Activated naive CD4-positive, alpha-beta T cell treated with anti-CD3 and anti-CD28 coated beads, Interleukin-2, amount 50 U/mL, for 72 hours (primary cell): ENCODE results near the gene SLC1A2. TPM values are rescaled to one million over a fixed set of nuclear protein-coding genes. Genes with fewer than 3 reads are reported as not detected.

Experiments
- ATAC-seq, 2 donors: fragments of 150-1000 bp; cut with Tn5 transposase; 2 replicates each; pipeline ENCODE4 v1.10.0; 2021; ENCODE audit warnings: mild to moderate bottlenecking in 2 of 2, moderate library complexity in 2 of 2
- DNase-seq, 2 donors: peaks; one replicate each; pipeline ENCODE4 v3.0.0; 2021 to 2022; ENCODE audit warnings: low spot score in 2 of 2
- H3K27ac Mint-ChIP-seq, 2 donors: one replicate each; pipeline ENCODE4 v1.8.0; 2022; ENCODE audit warnings: mild to moderate bottlenecking in 2 of 2, mixed read lengths in 2 of 2
- H3K36me3 Mint-ChIP-seq, 2 donors: one replicate each; pipeline ENCODE4 v1.8.0; 2022; ENCODE audit warnings: mixed read lengths in 2 of 2
- H3K9me3 Mint-ChIP-seq, 2 donors: one replicate each; pipeline ENCODE4 v1.8.0; 2022; ENCODE audit warnings: mixed read lengths in 2 of 2
- total RNA-seq, 2 donors: library from RNA; stranded (reverse); gene quantifications; one replicate each; pipeline ENCODE4 v1.2.3, GENCODE V29; 2022

Gene SLC1A2
- total RNA-seq, 2 donors from 2014 or later, result 0.14 TPM; not detected in 1

DNA sequence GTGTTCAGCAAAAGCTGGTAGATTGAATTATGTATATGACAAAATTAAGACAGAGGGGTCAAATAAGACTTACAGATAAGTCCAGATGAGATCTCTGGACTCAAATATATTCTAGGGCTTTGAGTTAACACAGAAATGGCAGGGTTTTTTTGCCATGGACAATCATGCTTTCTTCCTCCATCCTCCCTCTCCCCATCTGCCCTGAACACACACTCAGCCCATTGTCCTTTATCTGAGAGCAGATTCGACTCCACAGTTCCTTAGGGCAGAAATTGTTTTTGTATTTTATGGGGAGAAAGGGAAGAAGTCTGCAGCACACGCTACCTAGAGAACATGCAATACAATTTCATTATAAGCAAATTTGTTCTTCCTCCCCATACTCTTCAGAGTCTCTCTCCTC, 86.8 kb downstream of the SLC1A2 start:
- Mint-ChIP-seq H3K27ac (no peak overlapping the region), H3K36me3 (peaks cover 11 to 20% of the 10 kb centered on the region in 2 donors), H3K9me3 (peaks cover 11 to 12% of the 10 kb centered on the region in 2 donors)
- DNase-seq (no peak), ATAC-seq (no peak)

GRCh38 chr11:35330931-35331330, 88.4 kb downstream of the SLC1A2 start:
- H3K36me3 Mint-ChIP-seq, result peaks cover 11 to 20% of the 10 kb centered on the region in 2 donors
- ATAC-seq (peak; percentile 46 to 51), DNase-seq (no peak)
- peaks cover 12 to 15% of the 10 kb centered on the region in 2 donors for H3K9me3 Mint-ChIP-seq
- H3K27ac Mint-ChIP-seq, result peak overlapping the region in 1 of 2 donors; percentile 1

- peaks cover 14 to 24% of the 10 kb centered on the region in 2 donors for H3K36me3 Mint-ChIP-seq
- peaks cover 14 to 17% of the 10 kb centered on the region in 2 donors for H3K9me3 Mint-ChIP-seq
- ATAC-seq (peak in 1 of 2 donors; percentile 40), DNase-seq (no peak)
- peak overlapping the region in 1 of 2 donors; percentile 80 for H3K27ac Mint-ChIP-seq
These were observed 89.0 kb downstream of the SLC1A2 start for GRCh38 chr11:35330156-35330889.

GRCh38 chr11:35327829-35328228, 91.5 kb downstream of the SLC1A2 start:
- Mint-ChIP-seq H3K9me3 (peaks cover 14 to 21% of the 10 kb centered on the region in 2 donors), H3K27ac (no peak overlapping the region), H3K36me3 (peaks cover 14 to 24% of the 10 kb centered on the region in 2 donors)
- no peak for ATAC-seq
- no peak for DNase-seq

- H3K27ac Mint-ChIP-seq, result no peak overlapping the region
- peaks cover 7 to 16% of the 10 kb centered on the region in 2 donors for H3K9me3 Mint-ChIP-seq
- H3K36me3 Mint-ChIP-seq, result peaks cover 6 to 13% of the 10 kb centered on the region in 2 donors
- DNase-seq, result no peak
- ATAC-seq, result no peak
These were observed 93.0 kb downstream of the SLC1A2 start for GRCh38 chr11:35326266-35326879.

- Mint-ChIP-seq H3K9me3 (peaks cover 4 to 22% of the 10 kb centered on the region in 2 donors), H3K27ac (no peak overlapping the region), H3K36me3 (peaks cover 6 to 13% of the 10 kb centered on the region in 2 donors)
- ATAC-seq (no peak), DNase-seq (no peak)
These were observed 94.4 kb downstream of the SLC1A2 start for GRCh38 chr11:35324981-35325380.

DNA sequence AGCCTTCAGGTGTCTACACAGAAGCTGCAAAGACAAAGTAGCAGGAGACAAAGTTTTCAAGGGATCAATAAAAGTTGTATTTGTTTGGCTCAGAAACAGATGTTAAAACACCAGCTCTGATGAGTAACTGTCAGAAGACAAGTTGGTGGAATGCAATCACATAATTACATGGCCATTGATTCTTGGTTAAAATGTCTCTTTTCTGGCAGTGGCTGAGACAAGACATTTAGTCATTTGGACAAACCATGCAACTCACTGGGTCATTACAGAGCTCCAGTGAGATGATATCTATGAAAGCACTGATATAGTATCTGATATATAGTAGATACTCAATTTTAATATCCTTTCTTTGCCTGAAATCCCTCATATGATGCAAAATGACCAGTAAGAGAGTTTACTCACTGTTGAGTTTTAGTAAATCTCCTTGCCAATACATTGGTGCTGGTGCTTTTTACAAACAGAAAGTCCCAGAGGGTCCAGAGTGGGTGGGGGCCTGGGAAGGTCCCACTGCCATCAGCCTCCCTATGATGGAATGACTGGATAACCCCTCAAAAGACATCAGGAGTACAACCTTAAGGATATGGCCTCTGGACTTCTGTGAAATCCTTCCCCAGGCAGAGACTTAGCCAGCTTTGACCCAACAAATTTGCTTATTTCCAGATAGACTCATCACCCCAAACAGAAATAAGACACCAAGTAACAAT, 95.0 kb downstream of the SLC1A2 start:
- H3K27ac Mint-ChIP-seq, result no peak overlapping the region
- no peak for ATAC-seq

GRCh38 chr11:35323076-35323868, 96.1 kb downstream of the SLC1A2 start:
- Mint-ChIP-seq H3K27ac (no peak overlapping the region), H3K9me3 (peaks cover 4 to 29% of the 10 kb centered on the region in 2 donors), H3K36me3 (peaks cover 6 to 16% of the 10 kb centered on the region in 2 donors)
- ATAC-seq (no peak), DNase-seq (no peak)

More for the DNA sequence above, 95.0 kb downstream of the SLC1A2 start:
- DNase-seq, result no peak
- H3K9me3 Mint-ChIP-seq, result peaks cover 4 to 25% of the 10 kb centered on the region in 2 donors
- H3K36me3 Mint-ChIP-seq, result peaks cover 6 to 15% of the 10 kb centered on the region in 2 donors

GRCh38 chr11:35322318-35322979, 96.9 kb downstream of the SLC1A2 start:
- H3K27ac Mint-ChIP-seq, result no peak overlapping the region
- ATAC-seq (no peak), DNase-seq (no peak)
- H3K9me3 Mint-ChIP-seq, result peaks cover 4 to 23% of the 10 kb centered on the region in 2 donors
- peaks cover 6 to 15% of the 10 kb centered on the region in 2 donors for H3K36me3 Mint-ChIP-seq

GRCh38 chr11:35321532-35322317, 97.6 kb downstream of the SLC1A2 start:
- Mint-ChIP-seq H3K27ac (no peak overlapping the region), H3K36me3 (peaks cover 6 to 17% of the 10 kb centered on the region in 2 donors), H3K9me3 (peaks cover 4 to 23% of the 10 kb centered on the region in 2 donors)
- ATAC-seq (no peak), DNase-seq (no peak)

DNA sequence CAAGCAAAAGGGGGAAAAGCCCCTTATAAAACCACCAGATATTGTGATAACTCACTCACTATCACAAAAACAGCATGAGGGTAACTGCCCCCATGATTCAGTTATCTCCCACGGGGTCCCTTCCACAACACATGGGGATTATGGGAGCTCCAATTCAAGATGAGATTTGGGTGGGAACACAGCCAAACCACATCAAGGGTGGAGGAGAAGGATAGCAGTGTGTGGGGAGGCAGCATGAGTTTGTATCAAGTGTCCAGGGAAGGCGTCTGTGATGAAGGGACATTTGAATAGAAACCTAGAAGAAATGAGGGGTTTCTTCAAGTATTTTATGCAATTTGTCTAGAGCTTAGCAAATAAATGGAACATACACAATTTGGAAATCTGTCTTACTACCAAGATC, 98.2 kb downstream of the SLC1A2 start:
- Mint-ChIP-seq H3K27ac (peak overlapping the region in 1 of 2 donors; percentile 29), H3K36me3 (peaks cover 6 to 21% of the 10 kb centered on the region in 2 donors), H3K9me3 (peaks cover 4 to 26% of the 10 kb centered on the region in 2 donors)
- no peak for ATAC-seq
- DNase-seq, result no peak

GRCh38 chr11:35318977-35319925, 100.1 kb downstream of the SLC1A2 start:
- no peak overlapping the region for H3K27ac Mint-ChIP-seq
- H3K36me3 Mint-ChIP-seq, result peaks cover 0 to 14% of the 10 kb centered on the region in 2 donors
- DNase-seq (no peak), ATAC-seq (no peak)
- H3K9me3 Mint-ChIP-seq, result peaks cover 0 to 20% of the 10 kb centered on the region in 2 donors

DNA sequence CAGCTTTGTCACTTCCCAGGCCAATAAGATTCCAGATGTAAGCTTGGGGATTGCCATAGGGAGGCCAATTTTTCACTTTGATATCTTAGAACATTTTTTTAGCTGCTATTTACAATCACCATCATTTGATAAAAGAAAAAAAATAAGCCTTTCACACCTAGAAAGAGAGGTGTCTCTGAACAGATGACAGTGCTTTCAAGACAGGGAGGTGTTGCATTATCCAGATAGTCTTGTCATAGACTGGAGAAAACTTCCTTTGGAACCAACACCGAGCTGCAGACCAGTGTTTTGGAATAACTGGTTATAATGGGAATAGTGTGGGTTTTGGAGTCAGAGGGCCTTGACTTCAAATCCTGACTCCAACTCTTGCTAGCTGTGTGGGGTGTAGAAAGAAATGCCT, 101.0 kb downstream of the SLC1A2 start:
- H3K36me3 Mint-ChIP-seq, result peaks cover 0 to 14% of the 10 kb centered on the region in 2 donors
- ATAC-seq, result no peak
- H3K9me3 Mint-ChIP-seq, result peaks cover 0 to 20% of the 10 kb centered on the region in 2 donors
- H3K27ac Mint-ChIP-seq, result no peak overlapping the region
- DNase-seq, result no peak

DNA sequence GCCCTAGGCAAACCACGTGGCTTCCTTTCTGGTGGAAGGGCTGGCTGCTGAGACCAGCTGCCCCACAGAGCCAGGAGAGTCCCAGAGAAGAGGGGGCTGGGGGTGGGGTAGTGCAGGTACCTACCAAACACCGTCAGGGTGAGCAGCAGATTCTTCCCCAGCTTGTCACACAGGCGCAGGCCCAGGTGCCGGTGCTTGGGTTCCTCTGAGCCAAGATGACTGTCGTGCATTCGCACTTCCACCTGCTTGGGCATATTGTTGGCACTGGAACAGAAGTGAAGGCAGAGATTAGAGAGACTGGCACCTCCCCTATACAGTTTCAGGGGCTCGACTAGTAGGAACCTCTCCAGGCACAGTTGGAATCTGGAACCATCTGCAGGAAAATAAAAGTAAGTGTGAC, 102.1 kb downstream of the SLC1A2 start:
- DNase-seq (no peak), ATAC-seq (no peak)
- Mint-ChIP-seq H3K27ac (no peak overlapping the region), H3K9me3 (peaks cover 0 to 20% of the 10 kb centered on the region in 2 donors), H3K36me3 (peaks cover 0 to 14% of the 10 kb centered on the region in 2 donors)
